KOPT-K1 (cell line): Measurements from ENCODE around the gene LPAR4.
"Not testable (repeated sequence)": the region's sequence is repeated elsewhere in the genome, so short reads cannot be mapped to it uniquely, and the experiment has no call there.

Experiments used
- H3K27ac ChIP-seq: fragments of 200-600 bp; sonication (generic); 2 replicates; pipeline ENCODE4 v1.5.1; 2016; ENCODE audit warnings: antibody characterized with exemption, mild to moderate bottlenecking, low read depth, low read length; ENCODE audit not compliant: poor library complexity, severe bottlenecking
- H3K36me3 ChIP-seq: fragments of 200-600 bp; sonication (generic); 2 replicates; pipeline ENCODE4 v1.5.1; 2017; ENCODE audit warnings: antibody characterized with exemption, mild to moderate bottlenecking, low read length, moderate library complexity; ENCODE audit not compliant: insufficient read depth
- H3K9me3 ChIP-seq: fragments of 200-600 bp; sonication (generic); 2 replicates; pipeline ENCODE4 v1.5.1; 2017; ENCODE audit warnings: antibody characterized with exemption, low read length, mild to moderate bottlenecking; ENCODE audit not compliant: insufficient read depth, poor library complexity, severe bottlenecking

Gene LPAR4

GRCh38 chrX:78800114-78800513 lies 52.6 kb downstream of the LPAR4 start:
- Histone ChIP-seq H3K27ac (peak overlapping the region; percentile 2), H3K36me3 (no peaks in the 10 kb centered on the region), H3K9me3 (peaks cover 16% of the 10 kb centered on the region)

- H3K36me3 ChIP-seq, result no peaks in the 10 kb centered on the region
- H3K9me3 ChIP-seq, result peaks cover 16% of the 10 kb centered on the region
- H3K27ac ChIP-seq, result no peak overlapping the region
These were observed 53.2 kb downstream of the LPAR4 start for GRCh38 chrX:78800694-78801093.

GRCh38 chrX:78801522-78801921 lies 54.0 kb downstream of the LPAR4 start:
- no peaks in the 10 kb centered on the region for H3K36me3 ChIP-seq
- no peak overlapping the region for H3K27ac ChIP-seq
- peaks cover 16% of the 10 kb centered on the region for H3K9me3 ChIP-seq

DNA sequence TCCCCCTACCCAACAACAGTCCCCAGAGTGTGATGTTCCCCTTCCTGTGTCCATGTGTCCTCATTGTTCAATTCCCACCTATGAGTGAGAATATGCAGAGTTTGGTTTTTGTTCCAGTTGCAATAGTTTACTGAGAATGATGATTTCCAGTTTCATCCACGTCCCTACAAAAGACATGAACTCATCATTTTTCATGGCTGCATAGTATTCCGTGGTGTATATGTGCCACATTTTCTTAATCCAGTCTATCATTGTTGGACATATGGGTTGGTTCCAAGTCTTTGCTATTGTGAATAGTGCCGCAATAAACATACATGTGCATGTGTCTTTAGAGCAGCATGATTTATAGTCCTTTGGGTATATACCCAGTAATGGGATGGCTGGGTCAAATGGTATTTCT lies 55.0 kb downstream of the LPAR4 start:
- not testable (repeated sequence) for H3K27ac ChIP-seq, H3K36me3 ChIP-seq
- peaks cover 16% of the 10 kb centered on the region for H3K9me3 ChIP-seq
